ENCODE results near the gene FAM200C. TPM values are rescaled to one million over a fixed set of nuclear protein-coding genes. Genes with fewer than 3 reads are reported as not detected.

FAM200C gene
- polyA plus RNA-seq, 4 donors, result 14.3 to 16.1 (median 15.7) TPM

GRCh38 chr5:160420331-160420610, 20.4 kb upstream of the FAM200C start:
- DNase-seq (ENCODE audit: low read depth in 4 of 4, low spot score in 3 of 4), result no peak

GRCh38 chr5:160419458-160420330, 19.8 kb upstream of the FAM200C start:
- DNase-seq (ENCODE audit: low read depth in 4 of 4, low spot score in 3 of 4), result no peak

GRCh38 chr5:160418561-160419457, 19.0 kb upstream of the FAM200C start, which contains the start of gene SLU7:
SLU7 (minus strand) TSS chr5:160419081; CDS start chr5:160415294, 3,787 bp downstream.
- peak in 3 of 4 donors; percentile 91 to 94 (median 92) for DNase-seq (ENCODE audit: low read depth in 4 of 4, low spot score in 3 of 4)

GRCh38 chr5:160398806-160399205, 1.0 kb downstream of the FAM200C start:
- no peak for DNase-seq (ENCODE audit: low read depth in 4 of 4, low spot score in 3 of 4)

- no peak for DNase-seq (ENCODE audit: low read depth in 4 of 4, low spot score in 3 of 4)
These were observed 2.4 kb downstream of the FAM200C start for GRCh38 chr5:160397492-160397891.

GRCh38 chr5:160395111-160395510, 4.7 kb downstream of the FAM200C start:
- no peak for DNase-seq (ENCODE audit: low read depth in 4 of 4, low spot score in 3 of 4)

- DNase-seq (ENCODE audit: low read depth in 4 of 4, low spot score in 3 of 4), result no peak
These were observed 8.8 kb downstream of the FAM200C start for GRCh38 chr5:160390787-160391696.

- DNase-seq (ENCODE audit: low read depth in 4 of 4, low spot score in 3 of 4), result no peak
These were observed 12.4 kb downstream of the FAM200C start for GRCh38 chr5:160387445-160387844.

GRCh38 chr5:160385496-160385895, 14.4 kb downstream of the FAM200C start:
- DNase-seq (ENCODE audit: low read depth in 4 of 4, low spot score in 3 of 4), result no peak

GRCh38 chr5:160384681-160385080, 15.2 kb downstream of the FAM200C start:
- no peak for DNase-seq (ENCODE audit: low read depth in 4 of 4, low spot score in 3 of 4)

GRCh38 chr5:160382346-160382745, 17.5 kb downstream of the FAM200C start:
- DNase-seq (ENCODE audit: low read depth in 4 of 4, low spot score in 3 of 4), result no peak

GRCh38 chr5:160380041-160380440, 19.8 kb downstream of the FAM200C start:
- DNase-seq (ENCODE audit: low read depth in 4 of 4, low spot score in 3 of 4), result no peak

GRCh38 chr5:160379511-160379910, 20.3 kb downstream of the FAM200C start:
- DNase-seq (ENCODE audit: low read depth in 4 of 4, low spot score in 3 of 4), result no peak

- DNase-seq (ENCODE audit: low read depth in 4 of 4, low spot score in 3 of 4), result no peak
These were observed 21.5 kb downstream of the FAM200C start for GRCh38 chr5:160378330-160378729.

GRCh38 chr5:160377651-160378050, 22.2 kb downstream of the FAM200C start:
- DNase-seq (ENCODE audit: low read depth in 4 of 4, low spot score in 3 of 4), result no peak

GRCh38 chr5:160376416-160376815, 23.4 kb downstream of the FAM200C start:
- no peak for DNase-seq (ENCODE audit: low read depth in 4 of 4, low spot score in 3 of 4)

- no peak for DNase-seq (ENCODE audit: low read depth in 4 of 4, low spot score in 3 of 4)
These were observed 24.2 kb downstream of the FAM200C start for GRCh38 chr5:160375701-160376100.

GRCh38 chr5:160375166-160375565, 24.7 kb downstream of the FAM200C start:
- DNase-seq (ENCODE audit: low read depth in 4 of 4, low spot score in 3 of 4), result no peak

- no peak for DNase-seq (ENCODE audit: low read depth in 4 of 4, low spot score in 3 of 4)
These were observed 28.6 kb downstream of the FAM200C start for GRCh38 chr5:160371294-160371693.

- no peak for DNase-seq (ENCODE audit: low read depth in 4 of 4, low spot score in 3 of 4)
These were observed 29.2 kb downstream of the FAM200C start for GRCh38 chr5:160370713-160371034.

Data from left renal pelvis (tissue), 4 donors.